Gastroesophageal sphincter (tissue), 3 donors: ENCODE results near the gene SKOR1.

ENCODE experiments used
- CTCF ChIP-seq, 4 experiments: fragments of 200-600 bp in 2 of 4; fragments of 450-650 bp in 2 of 4; sonication (generic) in 1 of 4; IDR thresholded peaks; one replicate each; pipeline ENCODE4 v1.5.1; 2017 to 2019; ENCODE audit warnings: antibody characterized with exemption in 4 of 4, mild to moderate bottlenecking in 2 of 4, moderate library complexity in 2 of 4
- EP300 ChIP-seq: sonication (generic); formaldehyde crosslinking; IDR thresholded peaks from one replicate; pipeline ENCODE4 v1.6.1; 2017; ENCODE audit warnings: antibody characterized with exemption, mild to moderate bottlenecking

- TF ChIP-seq EP300 (no peak), CTCF (IDR thresholded peaks at IDR 0.05) (no peak)
These were observed 48.7 kb upstream of the SKOR1 start for GRCh38 chr15:67776600-67776999.
